Stimulated activated CD4-positive, alpha-beta T cell treated with anti-CD3 and anti-CD28 coated beads, TNF-alpha, amount 100 ng/mL, for 4 hours (primary cell): Measurements from ENCODE around the gene MDH2.
"Not testable (repeated sequence)": the region's sequence is repeated elsewhere in the genome, so short reads cannot be mapped to it uniquely, and the experiment has no call there.

ENCODE experiments used
- DNase-seq, 3 experiments: peaks; one replicate each; pipeline ENCODE4 v3.0.0-alpha.2; 2020; ENCODE audit warnings: low read depth in 3 of 3

The MDH2 gene

GRCh38 chr7:76113042-76113630 is 65.2 kb downstream of the MDH2 start:
- not testable (repeated sequence) for DNase-seq

GRCh38 chr7:76114742-76115141 is 66.8 kb downstream of the MDH2 start:
- DNase-seq, result not testable (repeated sequence)
